Epithelial cell of esophagus (primary cell): ENCODE data around the gene TNRC18.

Source experiments
- DNase-seq: peaks from one replicate; pipeline ENCODE4 v3.0.0; 2010; ENCODE audit warnings: low read depth
- H3K4me3 ChIP-seq: 2 replicates; pipeline ENCODE4 v1.5.1; 2011; ENCODE audit warnings: mild to moderate bottlenecking, low read length, control low read depth
- TF ChIP-seq, protein P1 (sequence below): IDR thresholded peaks from 2 replicates; pipeline ENCODE4 v1.5.1; 2011; ENCODE audit warnings: low read depth, mild to moderate bottlenecking, low read length, control low read depth, inconsistent platforms; ENCODE audit not compliant: insufficient read depth; ENCODE audit errors: missing control alignments

TNRC18 gene

DNA sequence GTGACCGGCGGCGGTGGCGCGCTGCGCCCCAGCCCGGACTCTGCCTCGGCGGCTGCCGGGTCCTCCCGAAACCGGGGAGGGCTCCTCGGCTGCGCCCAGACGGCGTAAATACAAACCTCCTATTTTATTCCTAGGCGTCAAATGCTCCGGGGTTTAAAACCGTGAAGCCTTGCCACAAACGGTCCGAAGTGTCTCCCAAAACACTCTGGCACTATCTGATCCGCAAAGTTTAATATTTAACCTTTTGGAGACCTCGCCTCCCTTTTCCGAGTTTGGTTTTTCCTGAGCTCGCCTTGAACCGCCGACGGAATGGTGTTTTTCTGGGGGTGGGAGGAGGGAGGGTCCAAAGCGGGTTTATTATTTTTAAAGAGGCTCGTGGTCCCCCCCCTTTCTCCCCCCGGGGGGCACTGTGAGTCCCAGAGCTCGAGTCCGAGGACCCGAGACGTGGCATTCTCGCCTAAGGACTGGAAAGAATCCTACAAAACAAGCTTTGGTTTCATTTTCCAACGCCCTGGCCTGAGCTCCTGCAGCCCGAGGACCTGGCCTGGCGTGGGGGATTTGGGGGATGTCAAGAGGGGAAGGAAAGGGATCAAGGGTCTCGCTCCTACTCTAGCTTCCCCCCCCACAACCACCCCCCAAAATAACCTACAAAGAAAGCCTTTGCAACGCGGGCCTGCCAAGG is 1.8 kb downstream of the TNRC18 start:
- peak overlapping the region; percentile 82 for H3K4me3 ChIP-seq
- DNase-seq: no peak
- TF ChIP-seq, protein P1, sequence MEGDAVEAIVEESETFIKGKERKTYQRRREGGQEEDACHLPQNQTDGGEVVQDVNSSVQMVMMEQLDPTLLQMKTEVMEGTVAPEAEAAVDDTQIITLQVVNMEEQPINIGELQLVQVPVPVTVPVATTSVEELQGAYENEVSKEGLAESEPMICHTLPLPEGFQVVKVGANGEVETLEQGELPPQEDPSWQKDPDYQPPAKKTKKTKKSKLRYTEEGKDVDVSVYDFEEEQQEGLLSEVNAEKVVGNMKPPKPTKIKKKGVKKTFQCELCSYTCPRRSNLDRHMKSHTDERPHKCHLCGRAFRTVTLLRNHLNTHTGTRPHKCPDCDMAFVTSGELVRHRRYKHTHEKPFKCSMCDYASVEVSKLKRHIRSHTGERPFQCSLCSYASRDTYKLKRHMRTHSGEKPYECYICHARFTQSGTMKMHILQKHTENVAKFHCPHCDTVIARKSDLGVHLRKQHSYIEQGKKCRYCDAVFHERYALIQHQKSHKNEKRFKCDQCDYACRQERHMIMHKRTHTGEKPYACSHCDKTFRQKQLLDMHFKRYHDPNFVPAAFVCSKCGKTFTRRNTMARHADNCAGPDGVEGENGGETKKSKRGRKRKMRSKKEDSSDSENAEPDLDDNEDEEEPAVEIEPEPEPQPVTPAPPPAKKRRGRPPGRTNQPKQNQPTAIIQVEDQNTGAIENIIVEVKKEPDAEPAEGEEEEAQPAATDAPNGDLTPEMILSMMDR: no peak

DNA sequence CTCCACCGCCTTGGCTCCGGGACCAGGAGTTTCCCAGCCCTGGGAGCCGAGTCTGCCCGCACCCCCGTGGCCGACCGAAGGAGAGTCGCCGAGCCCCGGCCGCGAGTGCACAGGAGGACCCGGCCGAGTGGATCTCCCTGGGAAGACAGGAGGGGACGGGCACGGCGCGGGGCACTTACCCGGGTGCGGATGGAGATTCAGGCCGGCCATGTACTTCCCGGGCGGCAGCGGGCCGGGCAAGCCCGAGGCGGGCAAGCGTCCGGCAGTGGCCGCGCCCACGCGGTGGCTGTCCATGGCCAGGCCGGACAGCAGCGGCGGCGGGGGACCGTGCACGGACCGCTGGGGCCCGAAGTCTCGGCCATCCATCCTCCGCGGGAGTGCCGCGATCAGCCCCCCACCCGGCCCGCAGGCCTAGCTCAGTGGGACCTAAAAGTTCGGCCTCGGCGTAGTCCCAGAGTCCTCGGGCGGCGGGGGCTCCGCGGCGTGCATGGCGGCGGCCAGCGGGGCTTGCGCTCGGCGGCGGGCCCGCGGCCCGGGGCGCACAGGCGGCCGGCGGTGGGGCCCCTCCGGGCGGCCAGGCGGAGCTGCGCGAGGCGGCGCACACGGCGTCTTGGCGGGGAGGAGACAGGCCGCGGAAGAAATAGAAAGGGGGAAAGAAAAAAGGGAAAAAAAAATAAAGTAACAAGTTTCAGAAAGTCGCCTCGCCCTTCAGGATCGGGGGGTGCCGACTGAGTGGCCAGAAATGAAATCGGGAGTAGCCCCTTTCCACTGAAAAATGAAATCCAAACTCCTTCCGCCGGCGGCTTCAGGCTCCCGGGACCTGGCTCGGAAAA is 2.5 kb downstream of the TNRC18 start:
- DNase-seq: no peak
- H3K4me3 ChIP-seq: peak overlapping the region; percentile 82
- TF ChIP-seq, protein P1: no peak

DNA sequence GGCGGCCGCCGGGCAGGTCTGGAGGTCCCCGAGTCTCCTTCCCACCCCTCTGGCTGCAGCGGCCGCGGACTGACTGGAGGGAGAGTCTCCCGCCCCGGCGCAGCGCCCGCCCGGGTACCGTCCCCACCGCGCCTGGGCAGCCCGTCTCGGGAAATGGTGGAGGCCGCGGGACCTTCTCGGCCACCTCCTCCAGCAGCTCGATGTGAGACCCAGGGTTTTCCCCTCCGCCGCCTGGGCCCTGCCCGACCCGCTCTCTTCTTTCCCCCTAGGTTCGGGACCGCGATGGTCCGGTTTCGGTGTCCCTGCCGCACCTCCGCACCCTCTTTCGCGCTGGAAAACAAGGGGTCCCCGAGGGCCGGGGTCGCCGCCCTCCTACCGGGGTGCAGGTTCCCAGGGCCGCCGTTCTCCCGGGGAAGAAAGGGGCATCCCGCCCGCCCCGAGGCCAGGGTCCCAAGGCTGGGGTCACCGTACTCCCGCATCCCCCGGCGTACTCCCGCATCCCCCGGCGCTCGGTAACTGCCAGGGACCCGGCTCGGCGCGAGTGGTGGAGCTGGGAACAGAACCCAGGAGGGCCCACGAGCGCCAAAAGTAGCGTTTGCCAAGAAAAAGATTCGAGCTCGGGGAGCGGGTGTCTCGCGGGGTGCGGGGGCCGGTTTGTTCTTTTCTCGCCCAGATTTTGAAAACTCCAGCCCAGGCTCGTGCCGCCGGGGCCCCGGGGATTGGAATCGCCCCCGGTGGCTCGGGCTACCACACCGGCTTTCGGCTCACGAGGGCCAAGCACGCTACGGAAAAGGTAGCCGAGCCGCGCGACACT is 3.4 kb downstream of the TNRC18 start:
- TF ChIP-seq, protein P1: no peak

DNA sequence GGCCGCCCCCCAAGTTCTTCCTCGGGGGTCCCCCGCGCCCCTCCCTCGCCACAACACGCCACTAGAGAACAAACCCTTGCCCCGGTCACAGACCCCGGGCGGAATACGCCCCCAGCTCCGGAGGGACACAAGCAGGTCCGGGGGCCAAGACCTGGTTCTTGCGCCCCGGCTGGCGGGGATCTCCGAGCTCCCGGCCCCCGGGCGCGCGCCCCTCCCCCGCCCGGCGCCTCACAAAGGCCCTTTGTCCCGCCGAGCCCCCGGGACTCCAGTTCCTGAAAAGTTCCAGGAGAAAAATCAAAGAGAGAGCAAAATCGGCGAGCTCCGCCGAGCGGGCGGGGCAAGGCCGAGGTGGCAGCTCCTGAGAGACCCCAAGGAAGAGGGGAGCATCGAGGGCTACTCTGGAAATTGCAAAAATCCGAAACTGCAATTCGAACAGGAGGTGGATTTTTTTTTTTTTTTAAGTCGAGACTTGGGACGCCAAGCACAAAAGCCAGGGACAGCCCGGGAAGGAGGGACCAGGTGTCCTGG is 4.0 kb downstream of the TNRC18 start:
- H3K4me3 ChIP-seq: peak overlapping the region; percentile 82
- TF ChIP-seq, protein P1: no peak
- DNase-seq: no peak

More for the DNA sequence above, 3.4 kb downstream of the TNRC18 start:
- H3K4me3 ChIP-seq: peak overlapping the region; percentile 82
- DNase-seq: no peak

DNA sequence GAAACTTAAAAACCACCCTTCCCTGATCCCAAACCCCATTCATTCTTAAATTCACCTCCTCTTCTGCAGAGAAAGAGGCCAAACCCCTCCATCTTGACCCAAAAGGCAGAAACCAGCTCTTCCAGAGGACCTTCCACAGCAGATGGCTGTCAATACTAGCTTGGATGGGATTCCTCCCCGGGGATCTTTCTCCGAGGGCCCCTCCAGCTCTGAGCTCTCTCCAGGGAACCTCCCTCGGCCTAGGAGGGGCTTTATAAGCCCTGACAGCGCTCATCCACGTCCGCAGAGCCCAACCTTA is 5.4 kb downstream of the TNRC18 start:
- no peak for DNase-seq
- H3K4me3 ChIP-seq: peak overlapping the region; percentile 13
- TF ChIP-seq, protein P1: no peak

DNA sequence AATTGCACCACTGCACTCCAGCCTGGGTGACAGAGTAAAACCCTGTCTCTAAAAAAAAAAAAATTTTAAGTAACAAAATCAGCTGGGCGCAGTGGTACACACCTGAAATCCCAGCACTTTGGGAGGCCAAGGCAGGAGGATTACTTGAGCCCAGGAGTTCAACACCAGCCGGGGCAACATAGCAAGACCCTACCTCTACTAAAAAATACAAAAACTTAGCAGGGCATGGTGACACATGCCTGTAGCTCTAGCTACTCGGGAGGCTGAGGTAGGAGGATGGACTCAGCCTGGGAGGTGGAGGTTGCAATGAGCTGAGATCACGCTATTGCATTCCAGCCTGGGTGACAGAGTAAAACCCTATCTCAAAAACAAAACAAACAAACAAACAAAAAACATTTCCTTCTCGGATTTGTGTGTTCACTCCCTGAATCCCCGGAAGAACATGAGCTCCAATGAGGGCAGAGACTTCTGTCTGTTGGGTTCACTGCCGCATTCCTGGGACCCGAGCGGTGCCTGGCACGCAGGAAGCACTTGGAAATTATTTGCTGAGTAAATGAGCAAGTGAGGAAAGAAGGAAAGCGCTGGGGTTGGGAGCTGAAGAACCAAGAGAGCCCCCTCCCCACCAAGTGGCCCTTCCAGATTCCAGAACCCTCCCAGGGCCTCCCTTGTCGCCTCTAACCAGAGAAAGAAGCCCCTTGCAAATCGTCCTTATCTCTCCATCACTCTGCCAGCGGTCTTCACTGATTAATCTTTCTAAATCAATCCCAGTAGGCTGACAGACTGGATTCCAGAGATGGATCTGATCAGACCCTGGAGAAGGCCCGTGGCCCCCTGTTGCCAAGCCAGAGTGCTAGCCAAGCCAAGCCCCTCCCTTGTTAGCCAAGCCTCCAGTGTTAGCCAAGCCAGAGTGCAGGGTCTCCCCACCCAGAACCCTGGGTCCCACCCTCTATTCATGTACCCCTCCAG is 6.2 kb downstream of the TNRC18 start:
- no peak overlapping the region for H3K4me3 ChIP-seq
- TF ChIP-seq, protein P1: no peak
- no peak for DNase-seq
